GM18868 (cell line): Measurements from ENCODE around the gene ZBTB49.
A peak's percentile ranks its signal among the peaks of the same experiment; 100 is the strongest.
"Not testable (repeated sequence)": the region's sequence is repeated elsewhere in the genome, so short reads cannot be mapped to it uniquely, and the experiment has no call there.

ENCODE experiments used
- ATAC-seq: cut with Tn5 transposase; IDR thresholded peaks from one replicate; pipeline ENCODE4 v1.9.1; 2021; ENCODE audit warnings: mild to moderate bottlenecking, moderate library complexity; ENCODE audit not compliant: unreplicated experiment

Gene ZBTB49

GRCh38 chr4:4323705-4324534 lies 33.9 kb downstream of the ZBTB49 start:
- ATAC-seq, result no peak

DNA sequence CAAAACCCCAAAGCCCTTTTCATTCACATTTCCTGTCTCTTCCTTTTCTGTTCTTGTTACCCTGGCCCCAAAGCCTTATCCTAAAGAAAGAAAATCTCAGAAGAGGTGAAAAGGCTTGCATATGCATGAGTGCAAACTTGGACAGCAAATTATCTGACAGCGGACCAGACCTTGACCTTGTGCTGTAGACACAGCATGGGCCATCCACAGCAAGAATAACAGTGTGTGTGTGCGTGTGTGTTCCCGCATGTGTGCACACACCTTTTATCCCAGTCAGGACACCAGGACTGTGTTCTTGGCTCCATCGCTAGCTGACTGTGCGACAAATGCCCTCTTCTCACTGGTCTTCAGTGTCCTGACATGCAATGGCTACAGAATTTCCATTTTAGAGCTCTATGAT lies 35.3 kb downstream of the ZBTB49 start:
- no peak for ATAC-seq

GRCh38 chr4:4326166-4326565 lies 36.1 kb downstream of the ZBTB49 start:
- ATAC-seq, result no peak

- no peak for ATAC-seq
These were observed 37.6 kb downstream of the ZBTB49 start for GRCh38 chr4:4327652-4328121.

- ATAC-seq, result no peak
These were observed 38.2 kb downstream of the ZBTB49 start for GRCh38 chr4:4328206-4328605.

DNA sequence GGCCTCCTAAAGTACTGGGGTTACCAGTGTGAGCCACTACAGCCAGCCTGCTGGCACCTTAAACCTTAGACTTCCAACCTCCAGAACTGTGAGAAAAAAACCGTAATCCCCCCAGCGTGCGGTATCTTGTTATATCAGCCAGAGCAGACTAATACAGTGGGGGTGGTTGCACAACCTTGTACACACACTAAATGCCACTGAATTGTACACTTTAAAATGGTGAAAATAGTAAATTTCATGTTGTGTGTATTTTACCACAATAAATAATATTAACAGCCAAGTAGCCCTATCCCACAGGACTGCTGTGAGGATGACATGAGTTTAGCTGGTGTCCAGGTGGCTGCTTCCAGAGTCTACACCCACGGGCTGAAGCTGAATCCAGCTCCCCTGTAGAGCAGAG lies 38.8 kb downstream of the ZBTB49 start:
- no peak for ATAC-seq

- no peak for ATAC-seq
These were observed 39.4 kb downstream of the ZBTB49 start for GRCh38 chr4:4329496-4329895.

- ATAC-seq, result no peak
These were observed 40.7 kb downstream of the ZBTB49 start for GRCh38 chr4:4330794-4331193.

GRCh38 chr4:4332529-4332928 lies 42.5 kb downstream of the ZBTB49 start:
- ATAC-seq, result no peak

DNA sequence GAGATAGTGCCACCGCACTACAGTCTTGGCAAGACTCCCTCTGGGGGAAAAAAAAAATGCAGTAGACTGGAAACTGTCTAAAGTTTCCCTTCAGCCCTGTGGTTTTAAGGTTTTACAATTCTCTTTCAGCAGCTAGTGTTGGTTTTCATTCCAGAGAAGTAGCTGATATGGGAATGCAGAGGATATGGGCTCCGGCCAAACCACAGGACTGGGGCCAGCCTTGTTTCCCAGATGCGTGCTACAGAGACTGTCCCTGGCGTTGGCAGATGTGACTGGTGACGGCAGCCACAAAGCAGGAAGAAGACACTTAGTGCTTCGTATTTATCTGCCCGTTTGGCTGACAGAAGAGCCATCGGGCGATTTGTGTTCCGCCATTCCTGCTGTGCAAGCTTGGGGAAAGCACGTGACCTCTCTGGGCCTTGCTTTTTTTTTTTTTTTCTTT lies 43.2 kb downstream of the ZBTB49 start:
- peak; percentile 45 for ATAC-seq

- ATAC-seq, result peak; percentile 62
These were observed 44.9 kb downstream of the ZBTB49 start for GRCh38 chr4:4334798-4335520.

DNA sequence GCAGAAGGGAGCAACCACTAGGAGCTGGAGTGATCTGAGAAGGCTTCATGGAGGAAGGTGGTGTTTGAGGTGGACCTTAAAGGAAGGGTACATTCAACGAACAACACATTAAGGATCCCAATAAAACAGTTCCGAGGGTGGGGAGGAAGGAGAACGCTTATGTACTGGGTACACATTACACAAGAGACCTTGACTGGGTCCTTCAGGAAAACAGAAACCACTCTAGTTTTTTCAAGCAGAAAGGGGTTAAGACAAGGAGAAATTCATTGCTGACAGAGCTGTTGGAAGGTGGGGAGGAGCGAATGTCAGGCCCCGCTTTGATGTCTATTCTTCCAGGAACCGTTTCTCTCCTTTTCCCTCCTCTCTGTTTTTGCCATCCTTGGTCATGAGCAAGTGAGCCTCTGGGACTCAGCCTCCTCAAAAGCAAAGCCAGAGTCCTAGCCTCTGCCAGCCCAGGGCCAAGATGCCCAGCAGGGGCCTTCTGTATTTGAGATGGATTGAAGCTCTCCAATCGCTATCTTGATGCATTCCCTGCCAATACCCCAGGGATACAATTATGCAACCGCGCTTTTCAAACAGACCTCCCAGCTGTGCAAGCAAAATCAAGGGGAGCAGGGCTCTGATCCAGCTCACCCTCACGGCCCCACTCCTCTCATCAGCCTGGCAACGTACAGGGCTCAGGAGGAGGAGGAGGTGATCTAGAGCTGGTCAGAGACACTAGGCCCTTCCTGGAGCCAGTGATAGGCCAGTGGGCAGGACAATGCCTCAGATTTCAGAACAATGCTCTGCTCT lies 48.4 kb downstream of the ZBTB49 start:
- ATAC-seq, result no peak

DNA sequence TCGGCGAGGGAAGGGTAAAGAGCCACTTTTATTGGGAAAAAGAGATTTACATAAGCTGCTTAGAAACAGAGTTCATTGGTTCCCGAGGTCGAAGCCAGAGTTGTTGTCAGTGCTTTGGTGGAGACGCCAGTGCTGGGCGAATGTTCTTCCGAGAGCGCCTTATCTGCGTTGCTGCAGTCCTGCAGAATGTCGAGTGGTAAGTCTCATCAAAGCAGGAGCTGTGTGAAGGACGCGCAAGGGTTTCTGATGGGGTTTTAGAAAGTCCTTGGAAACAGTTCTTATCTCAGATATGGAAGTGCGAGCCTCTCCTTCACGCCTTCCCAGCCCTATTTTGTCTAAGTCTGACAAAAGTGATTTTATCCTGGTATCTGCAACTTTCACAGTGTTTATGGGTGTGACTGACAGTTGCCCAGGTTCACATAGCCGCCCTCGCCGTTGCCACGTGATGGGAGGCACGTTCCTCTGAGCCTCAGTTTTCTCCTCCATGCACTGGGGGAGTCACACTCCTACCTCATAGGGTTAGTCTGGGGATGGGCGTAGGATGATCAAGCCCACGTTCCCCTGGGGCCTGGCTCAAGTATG lies 49.5 kb downstream of the ZBTB49 start:
- no peak for ATAC-seq

DNA sequence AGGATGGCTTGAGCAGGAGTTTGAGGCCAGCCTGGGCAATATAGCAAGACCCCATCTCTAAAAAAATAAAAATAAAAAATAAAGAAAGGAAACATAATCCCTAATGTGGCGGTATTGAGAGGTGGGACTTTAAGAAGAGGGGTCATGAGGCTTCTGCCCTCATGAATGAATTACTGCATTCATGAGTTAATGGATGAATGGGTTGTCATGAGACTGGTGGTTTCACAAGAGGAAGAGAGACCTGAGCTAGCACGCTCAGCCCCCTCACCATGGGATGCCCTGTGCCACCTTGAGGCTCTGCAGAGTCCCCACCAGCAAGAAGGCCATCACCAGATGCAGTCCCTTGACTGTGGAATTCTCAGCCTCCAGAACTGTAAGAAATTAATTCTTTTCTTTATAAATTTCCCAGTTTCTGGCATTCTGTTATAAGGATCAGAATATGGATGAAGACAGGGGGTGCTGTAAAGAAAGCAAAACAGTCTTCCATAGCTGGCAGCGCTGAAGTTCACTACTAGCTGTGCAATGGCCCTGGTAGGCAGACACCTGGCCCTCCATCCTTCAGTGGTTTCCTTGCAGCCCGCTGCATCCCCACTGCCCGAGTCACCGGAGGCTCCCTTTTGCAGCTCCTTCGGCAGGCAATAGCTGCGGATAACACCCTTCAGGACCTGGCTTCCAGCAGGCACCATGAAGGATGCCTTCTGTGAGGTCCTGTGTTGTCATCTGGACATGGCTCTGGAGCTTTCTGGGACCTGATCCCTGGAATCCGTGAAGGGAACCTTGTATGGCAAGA lies 52.0 kb downstream of the ZBTB49 start:
- no peak for ATAC-seq

DNA sequence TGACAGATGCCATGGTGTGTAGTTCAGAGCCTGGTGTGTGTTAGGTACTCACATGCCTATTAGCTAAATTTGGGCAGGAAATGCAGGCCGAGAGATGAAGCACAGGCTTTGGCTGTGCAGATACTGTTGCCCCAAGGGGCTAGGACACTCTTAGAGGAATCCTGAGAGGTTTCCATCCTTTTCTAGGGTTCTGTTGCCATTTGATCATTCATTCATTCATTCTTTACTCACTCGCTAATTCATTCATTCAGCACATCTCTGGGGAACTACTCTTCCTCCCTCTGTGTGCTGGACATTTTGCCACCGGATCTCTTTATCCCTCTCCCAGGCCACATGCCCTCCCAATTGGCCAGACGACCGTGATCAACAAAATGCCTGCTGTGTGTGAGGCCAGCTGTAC lies 53.0 kb downstream of the ZBTB49 start:
- no peak for ATAC-seq

DNA sequence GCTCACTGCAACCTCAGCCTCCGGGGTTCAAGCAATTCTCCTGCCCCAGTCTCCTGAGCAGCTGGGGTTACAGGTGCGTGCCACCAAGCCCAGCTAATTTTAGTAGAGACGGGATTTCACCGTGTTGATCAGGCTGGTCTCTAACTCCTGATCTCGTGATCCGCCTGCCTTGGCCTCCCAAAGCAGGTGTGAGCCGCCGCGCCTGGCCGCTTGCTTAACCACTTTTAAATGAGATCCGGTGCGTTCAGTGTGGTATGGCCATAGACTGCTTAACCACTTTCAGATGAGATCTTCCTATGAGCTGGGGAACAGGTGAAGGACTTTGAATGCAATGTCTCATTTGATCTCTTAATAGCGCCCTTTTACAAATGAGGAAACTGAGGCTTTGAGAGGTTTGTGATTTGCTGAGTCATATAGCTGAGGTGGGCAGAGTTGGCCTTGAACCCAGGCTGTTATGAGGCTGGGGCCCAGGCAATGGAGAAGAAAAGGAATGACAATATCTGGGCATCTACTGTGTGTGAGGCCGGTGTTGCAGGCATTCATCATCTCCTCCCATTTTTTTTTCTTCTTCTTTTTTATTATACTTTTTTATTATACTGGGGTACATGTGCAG lies 55.0 kb downstream of the ZBTB49 start:
- ATAC-seq, result peak; percentile 84

GRCh38 chr4:4347585-4347984 lies 57.5 kb downstream of the ZBTB49 start:
- no peak for ATAC-seq

DNA sequence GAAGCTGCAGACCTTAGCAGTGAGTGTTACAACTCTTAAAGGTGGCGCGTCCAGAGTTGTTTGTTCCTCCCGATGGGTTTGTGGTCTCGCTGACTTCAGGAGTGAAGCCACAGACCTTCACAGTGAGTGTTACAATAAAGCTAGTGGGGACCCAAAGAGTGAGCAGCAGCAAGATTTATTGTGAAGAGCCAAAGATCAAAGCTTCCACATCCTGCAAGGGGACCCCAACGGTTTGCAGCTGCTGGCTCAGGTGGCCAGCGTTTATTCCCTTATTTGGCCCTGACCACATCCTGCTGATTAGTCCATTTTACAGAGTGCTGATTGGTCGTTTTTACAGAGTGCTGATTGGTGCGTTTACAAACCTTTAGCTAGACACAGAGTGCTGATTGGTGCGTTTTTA lies 58.5 kb downstream of the ZBTB49 start:
- ATAC-seq, result not testable (repeated sequence)

DNA sequence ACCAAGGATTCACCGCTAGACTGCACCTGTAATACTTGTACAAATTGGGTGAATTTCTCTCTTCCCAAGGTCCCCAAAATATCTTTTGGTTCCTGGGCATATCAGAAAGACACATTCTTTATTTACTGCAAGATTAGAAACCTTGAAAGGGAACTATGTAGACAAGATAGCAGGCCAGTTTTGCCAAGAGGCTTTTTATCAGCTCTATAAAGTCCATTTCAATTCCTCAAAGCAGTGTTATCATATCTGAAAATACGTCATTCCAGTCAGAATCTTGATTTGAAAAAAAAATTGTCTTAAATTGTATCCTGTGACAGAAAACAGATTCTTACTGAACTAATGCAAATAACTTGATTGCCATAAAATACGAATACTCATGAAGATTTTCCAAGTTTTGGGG lies 59.8 kb downstream of the ZBTB49 start:
- ATAC-seq, result no peak

DNA sequence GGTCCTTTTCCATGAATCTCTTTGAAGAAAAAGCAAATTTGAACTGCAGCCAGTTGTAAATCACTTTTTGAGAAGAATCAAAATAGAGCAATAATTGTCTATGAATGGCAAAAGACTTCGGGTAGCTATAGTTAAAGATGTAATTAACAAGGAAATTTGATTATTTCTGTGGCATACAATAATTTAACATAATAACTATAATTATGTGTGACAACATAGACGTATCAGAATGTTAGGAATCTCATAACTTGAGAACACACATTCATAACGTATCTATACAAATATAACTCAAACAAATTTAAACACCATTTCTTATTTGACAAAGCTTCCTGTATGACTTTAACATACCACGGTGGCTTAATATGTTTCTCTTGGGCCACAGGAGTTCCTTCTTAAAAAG lies 60.9 kb downstream of the ZBTB49 start:
- no peak for ATAC-seq
